ENCODE results near the gene LITAF. TPM values are rescaled to one million over a fixed set of nuclear protein-coding genes. Genes with fewer than 3 reads are reported as not detected.

LITAF gene
- total RNA-seq, 1 experiment from 2014 or later, result 73.0 TPM

DNA sequence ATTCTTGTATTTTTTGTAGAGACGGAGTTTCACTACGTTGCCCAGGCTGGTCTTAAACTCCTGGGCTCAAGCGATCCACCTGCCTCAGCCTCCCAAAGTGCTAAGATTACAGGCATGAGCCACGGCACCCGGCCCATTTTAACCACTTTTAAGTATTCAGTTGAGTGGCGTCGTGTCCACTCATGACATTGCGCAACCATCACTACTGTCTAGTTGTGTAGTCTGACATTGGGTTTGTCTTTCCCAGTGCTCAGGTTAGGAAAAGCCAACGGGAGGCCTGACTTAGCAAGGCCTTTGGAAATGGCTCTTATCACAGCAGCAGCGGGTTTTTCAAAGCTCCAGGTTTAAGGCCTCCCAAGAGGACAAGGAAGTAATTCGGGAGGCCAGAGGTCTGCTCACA, 58.7 kb downstream of the LITAF start:
- TF ChIP-seq, protein P1, sequence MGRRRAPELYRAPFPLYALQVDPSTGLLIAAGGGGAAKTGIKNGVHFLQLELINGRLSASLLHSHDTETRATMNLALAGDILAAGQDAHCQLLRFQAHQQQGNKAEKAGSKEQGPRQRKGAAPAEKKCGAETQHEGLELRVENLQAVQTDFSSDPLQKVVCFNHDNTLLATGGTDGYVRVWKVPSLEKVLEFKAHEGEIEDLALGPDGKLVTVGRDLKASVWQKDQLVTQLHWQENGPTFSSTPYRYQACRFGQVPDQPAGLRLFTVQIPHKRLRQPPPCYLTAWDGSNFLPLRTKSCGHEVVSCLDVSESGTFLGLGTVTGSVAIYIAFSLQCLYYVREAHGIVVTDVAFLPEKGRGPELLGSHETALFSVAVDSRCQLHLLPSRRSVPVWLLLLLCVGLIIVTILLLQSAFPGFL (CRISPR knock-in tag; IDR thresholded peaks at IDR 0.05; ENCODE audit: borderline replicate concordance), result no peak
- TF ChIP-seq, protein P2, sequence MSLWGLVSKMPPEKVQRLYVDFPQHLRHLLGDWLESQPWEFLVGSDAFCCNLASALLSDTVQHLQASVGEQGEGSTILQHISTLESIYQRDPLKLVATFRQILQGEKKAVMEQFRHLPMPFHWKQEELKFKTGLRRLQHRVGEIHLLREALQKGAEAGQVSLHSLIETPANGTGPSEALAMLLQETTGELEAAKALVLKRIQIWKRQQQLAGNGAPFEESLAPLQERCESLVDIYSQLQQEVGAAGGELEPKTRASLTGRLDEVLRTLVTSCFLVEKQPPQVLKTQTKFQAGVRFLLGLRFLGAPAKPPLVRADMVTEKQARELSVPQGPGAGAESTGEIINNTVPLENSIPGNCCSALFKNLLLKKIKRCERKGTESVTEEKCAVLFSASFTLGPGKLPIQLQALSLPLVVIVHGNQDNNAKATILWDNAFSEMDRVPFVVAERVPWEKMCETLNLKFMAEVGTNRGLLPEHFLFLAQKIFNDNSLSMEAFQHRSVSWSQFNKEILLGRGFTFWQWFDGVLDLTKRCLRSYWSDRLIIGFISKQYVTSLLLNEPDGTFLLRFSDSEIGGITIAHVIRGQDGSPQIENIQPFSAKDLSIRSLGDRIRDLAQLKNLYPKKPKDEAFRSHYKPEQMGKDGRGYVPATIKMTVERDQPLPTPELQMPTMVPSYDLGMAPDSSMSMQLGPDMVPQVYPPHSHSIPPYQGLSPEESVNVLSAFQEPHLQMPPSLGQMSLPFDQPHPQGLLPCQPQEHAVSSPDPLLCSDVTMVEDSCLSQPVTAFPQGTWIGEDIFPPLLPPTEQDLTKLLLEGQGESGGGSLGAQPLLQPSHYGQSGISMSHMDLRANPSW (CRISPR knock-in tag; conservative IDR thresholded peaks at IDR 0.05; ENCODE audit: low read depth), result no peak
- TF ChIP-seq NR1H2 (CRISPR knock-in tag; IDR thresholded peaks at IDR 0.05) (no peak), GRHL2 (CRISPR knock-in tag; IDR thresholded peaks at IDR 0.05; ENCODE audit: insufficient replicate concordance, severe bottlenecking) (no peak), CBFB (CRISPR knock-in tag; IDR thresholded peaks at IDR 0.05; ENCODE audit: low read depth) (no peak), NFATC4 (CRISPR knock-in tag; IDR thresholded peaks at IDR 0.05) (no peak), ETV6 (CRISPR knock-in tag; IDR thresholded peaks at IDR 0.05) (no peak)
- TF ChIP-seq, protein P3, sequence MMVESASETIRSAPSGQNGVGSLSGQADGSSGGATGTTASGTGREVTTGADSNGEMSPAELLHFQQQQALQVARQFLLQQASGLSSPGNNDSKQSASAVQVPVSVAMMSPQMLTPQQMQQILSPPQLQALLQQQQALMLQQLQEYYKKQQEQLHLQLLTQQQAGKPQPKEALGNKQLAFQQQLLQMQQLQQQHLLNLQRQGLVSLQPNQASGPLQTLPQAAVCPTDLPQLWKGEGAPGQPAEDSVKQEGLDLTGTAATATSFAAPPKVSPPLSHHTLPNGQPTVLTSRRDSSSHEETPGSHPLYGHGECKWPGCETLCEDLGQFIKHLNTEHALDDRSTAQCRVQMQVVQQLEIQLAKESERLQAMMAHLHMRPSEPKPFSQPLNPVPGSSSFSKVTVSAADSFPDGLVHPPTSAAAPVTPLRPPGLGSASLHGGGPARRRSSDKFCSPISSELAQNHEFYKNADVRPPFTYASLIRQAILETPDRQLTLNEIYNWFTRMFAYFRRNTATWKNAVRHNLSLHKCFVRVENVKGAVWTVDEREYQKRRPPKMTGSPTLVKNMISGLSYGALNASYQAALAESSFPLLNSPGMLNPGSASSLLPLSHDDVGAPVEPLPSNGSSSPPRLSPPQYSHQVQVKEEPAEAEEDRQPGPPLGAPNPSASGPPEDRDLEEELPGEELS (CRISPR knock-in tag; IDR thresholded peaks at IDR 0.05), result no peak
- TF ChIP-seq, protein P4, sequence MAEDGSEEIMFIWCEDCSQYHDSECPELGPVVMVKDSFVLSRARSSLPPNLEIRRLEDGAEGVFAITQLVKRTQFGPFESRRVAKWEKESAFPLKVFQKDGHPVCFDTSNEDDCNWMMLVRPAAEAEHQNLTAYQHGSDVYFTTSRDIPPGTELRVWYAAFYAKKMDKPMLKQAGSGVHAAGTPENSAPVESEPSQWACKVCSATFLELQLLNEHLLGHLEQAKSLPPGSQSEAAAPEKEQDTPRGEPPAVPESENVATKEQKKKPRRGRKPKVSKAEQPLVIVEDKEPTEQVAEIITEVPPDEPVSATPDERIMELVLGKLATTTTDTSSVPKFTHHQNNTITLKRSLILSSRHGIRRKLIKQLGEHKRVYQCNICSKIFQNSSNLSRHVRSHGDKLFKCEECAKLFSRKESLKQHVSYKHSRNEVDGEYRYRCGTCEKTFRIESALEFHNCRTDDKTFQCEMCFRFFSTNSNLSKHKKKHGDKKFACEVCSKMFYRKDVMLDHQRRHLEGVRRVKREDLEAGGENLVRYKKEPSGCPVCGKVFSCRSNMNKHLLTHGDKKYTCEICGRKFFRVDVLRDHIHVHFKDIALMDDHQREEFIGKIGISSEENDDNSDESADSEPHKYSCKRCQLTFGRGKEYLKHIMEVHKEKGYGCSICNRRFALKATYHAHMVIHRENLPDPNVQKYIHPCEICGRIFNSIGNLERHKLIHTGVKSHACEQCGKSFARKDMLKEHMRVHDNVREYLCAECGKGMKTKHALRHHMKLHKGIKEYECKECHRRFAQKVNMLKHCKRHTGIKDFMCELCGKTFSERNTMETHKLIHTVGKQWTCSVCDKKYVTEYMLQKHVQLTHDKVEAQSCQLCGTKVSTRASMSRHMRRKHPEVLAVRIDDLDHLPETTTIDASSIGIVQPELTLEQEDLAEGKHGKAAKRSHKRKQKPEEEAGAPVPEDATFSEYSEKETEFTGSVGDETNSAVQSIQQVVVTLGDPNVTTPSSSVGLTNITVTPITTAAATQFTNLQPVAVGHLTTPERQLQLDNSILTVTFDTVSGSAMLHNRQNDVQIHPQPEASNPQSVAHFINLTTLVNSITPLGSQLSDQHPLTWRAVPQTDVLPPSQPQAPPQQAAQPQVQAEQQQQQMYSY (CRISPR knock-in tag; IDR thresholded peaks at IDR 0.05), result no peak
- TF ChIP-seq, protein P5, sequence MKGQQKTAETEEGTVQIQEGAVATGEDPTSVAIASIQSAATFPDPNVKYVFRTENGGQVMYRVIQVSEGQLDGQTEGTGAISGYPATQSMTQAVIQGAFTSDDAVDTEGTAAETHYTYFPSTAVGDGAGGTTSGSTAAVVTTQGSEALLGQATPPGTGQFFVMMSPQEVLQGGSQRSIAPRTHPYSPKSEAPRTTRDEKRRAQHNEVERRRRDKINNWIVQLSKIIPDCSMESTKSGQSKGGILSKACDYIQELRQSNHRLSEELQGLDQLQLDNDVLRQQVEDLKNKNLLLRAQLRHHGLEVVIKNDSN (CRISPR knock-in tag; IDR thresholded peaks at IDR 0.05), result no peak
- TF ChIP-seq, protein P6, sequence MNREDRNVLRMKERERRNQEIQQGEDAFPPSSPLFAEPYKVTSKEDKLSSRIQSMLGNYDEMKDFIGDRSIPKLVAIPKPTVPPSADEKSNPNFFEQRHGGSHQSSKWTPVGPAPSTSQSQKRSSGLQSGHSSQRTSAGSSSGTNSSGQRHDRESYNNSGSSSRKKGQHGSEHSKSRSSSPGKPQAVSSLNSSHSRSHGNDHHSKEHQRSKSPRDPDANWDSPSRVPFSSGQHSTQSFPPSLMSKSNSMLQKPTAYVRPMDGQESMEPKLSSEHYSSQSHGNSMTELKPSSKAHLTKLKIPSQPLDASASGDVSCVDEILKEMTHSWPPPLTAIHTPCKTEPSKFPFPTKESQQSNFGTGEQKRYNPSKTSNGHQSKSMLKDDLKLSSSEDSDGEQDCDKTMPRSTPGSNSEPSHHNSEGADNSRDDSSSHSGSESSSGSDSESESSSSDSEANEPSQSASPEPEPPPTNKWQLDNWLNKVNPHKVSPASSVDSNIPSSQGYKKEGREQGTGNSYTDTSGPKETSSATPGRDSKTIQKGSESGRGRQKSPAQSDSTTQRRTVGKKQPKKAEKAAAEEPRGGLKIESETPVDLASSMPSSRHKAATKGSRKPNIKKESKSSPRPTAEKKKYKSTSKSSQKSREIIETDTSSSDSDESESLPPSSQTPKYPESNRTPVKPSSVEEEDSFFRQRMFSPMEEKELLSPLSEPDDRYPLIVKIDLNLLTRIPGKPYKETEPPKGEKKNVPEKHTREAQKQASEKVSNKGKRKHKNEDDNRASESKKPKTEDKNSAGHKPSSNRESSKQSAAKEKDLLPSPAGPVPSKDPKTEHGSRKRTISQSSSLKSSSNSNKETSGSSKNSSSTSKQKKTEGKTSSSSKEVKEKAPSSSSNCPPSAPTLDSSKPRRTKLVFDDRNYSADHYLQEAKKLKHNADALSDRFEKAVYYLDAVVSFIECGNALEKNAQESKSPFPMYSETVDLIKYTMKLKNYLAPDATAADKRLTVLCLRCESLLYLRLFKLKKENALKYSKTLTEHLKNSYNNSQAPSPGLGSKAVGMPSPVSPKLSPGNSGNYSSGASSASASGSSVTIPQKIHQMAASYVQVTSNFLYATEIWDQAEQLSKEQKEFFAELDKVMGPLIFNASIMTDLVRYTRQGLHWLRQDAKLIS (CRISPR knock-in tag; IDR thresholded peaks at IDR 0.05; ENCODE audit: borderline replicate concordance), result no peak
- TF ChIP-seq, protein P7, sequence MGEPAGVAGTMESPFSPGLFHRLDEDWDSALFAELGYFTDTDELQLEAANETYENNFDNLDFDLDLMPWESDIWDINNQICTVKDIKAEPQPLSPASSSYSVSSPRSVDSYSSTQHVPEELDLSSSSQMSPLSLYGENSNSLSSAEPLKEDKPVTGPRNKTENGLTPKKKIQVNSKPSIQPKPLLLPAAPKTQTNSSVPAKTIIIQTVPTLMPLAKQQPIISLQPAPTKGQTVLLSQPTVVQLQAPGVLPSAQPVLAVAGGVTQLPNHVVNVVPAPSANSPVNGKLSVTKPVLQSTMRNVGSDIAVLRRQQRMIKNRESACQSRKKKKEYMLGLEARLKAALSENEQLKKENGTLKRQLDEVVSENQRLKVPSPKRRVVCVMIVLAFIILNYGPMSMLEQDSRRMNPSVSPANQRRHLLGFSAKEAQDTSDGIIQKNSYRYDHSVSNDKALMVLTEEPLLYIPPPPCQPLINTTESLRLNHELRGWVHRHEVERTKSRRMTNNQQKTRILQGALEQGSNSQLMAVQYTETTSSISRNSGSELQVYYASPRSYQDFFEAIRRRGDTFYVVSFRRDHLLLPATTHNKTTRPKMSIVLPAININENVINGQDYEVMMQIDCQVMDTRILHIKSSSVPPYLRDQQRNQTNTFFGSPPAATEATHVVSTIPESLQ (CRISPR knock-in tag; IDR thresholded peaks at IDR 0.05), result no peak
- TF ChIP-seq, protein P8, sequence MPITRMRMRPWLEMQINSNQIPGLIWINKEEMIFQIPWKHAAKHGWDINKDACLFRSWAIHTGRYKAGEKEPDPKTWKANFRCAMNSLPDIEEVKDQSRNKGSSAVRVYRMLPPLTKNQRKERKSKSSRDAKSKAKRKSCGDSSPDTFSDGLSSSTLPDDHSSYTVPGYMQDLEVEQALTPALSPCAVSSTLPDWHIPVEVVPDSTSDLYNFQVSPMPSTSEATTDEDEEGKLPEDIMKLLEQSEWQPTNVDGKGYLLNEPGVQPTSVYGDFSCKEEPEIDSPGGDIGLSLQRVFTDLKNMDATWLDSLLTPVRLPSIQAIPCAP (CRISPR knock-in tag; IDR thresholded peaks at IDR 0.05), result no peak
- TF ChIP-seq, protein P9, sequence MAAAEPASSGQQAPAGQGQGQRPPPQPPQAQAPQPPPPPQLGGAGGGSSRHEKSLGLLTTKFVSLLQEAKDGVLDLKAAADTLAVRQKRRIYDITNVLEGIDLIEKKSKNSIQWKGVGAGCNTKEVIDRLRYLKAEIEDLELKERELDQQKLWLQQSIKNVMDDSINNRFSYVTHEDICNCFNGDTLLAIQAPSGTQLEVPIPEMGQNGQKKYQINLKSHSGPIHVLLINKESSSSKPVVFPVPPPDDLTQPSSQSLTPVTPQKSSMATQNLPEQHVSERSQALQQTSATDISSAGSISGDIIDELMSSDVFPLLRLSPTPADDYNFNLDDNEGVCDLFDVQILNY (CRISPR knock-in tag; IDR thresholded peaks at IDR 0.05), result no peak
- no peak overlapping the region for H3K27ac Mint-ChIP-seq
- ChIA-PET CTCF (interaction anchor here (0.8 to 1.5 kb wide), 4 partner anchors 132 to 272 kb away, joined by 3 to 4 read pairs (median 3); partner anchors contain the start of gene SOCS1), POLR2A (no interaction called here)
- H3K4me3 Mint-ChIP-seq, result no peak overlapping the region
- DNase-seq (ENCODE audit: low spot score) (no peak), ATAC-seq (no peak)
- H3K36me3 Mint-ChIP-seq, result no peaks in the 10 kb centered on the region
- no peaks in the 10 kb centered on the region for H3K27me3 Mint-ChIP-seq (ENCODE audit: low read depth)
- H3K9me3 Mint-ChIP-seq, result peaks cover 6% of the 10 kb centered on the region; the same call in 1 of the 2 replicates
- peaks cover 18% of the 10 kb centered on the region for H3K4me1 Mint-ChIP-seq
